ENCODE data around the gene RBM7. TPM values are rescaled to one million over a fixed set of nuclear protein-coding genes. Genes with fewer than 3 reads are reported as not detected.

Gene RBM7
- total RNA-seq, 3 donors from 2014 or later (not counting 1 experiment from before 2014, with no cell fraction given), result 50.4 to 79.7 (median 58.5) TPM

- no peaks in the 10 kb centered on the region for H3K4me1 ChIP-seq (ENCODE audit: control insufficient read depth, insufficient read depth, low read length)
- no peak overlapping the region for H3K4me3 Mint-ChIP-seq
- no peaks in the 10 kb centered on the region for H3K9me3 ChIP-seq (ENCODE audit: control insufficient read depth, insufficient read depth, low read length)
- no peaks in the 10 kb centered on the region for H3K9me3 Mint-ChIP-seq
- H3K27ac ChIP-seq (ENCODE audit: low read length), result no peak overlapping the region
- H3K27me3 ChIP-seq (ENCODE audit: control insufficient read depth, insufficient read depth, low read length), result no peaks in the 10 kb centered on the region
- H3K36me3 Mint-ChIP-seq, result no peaks in the 10 kb centered on the region
- intact Hi-C loops (cut with micrococcal nuclease), result no loop called here
- no peak overlapping the region for H3K4me3 ChIP-seq (ENCODE audit: low read length)
- no peak overlapping the region for H3K27ac Mint-ChIP-seq
- WGBS (ENCODE audit: insufficient coverage), result 73% methylated on average over 1 of the region's 3 CpGs
- no peaks in the 10 kb centered on the region for H3K4me1 Mint-ChIP-seq
- peaks cover 26 to 60% of the 10 kb centered on the region in 2 donors for H3K27me3 Mint-ChIP-seq (ENCODE audit: low read depth in 2 of 2)
- TF ChIP-seq CTCF (IDR thresholded peaks at IDR 0.05), result no peak
- DNase-seq, result no peak
- H3K36me3 ChIP-seq (ENCODE audit: control insufficient read depth, insufficient read depth, low read length), result no peaks in the 10 kb centered on the region
- no peak for ATAC-seq
Observed at GRCh38 chr11:114375052-114375451, 25.4 kb upstream of the RBM7 start.

- H3K27ac Mint-ChIP-seq, result no peak overlapping the region
- Histone ChIP-seq H3K4me3 (ENCODE audit: low read length) (no peak overlapping the region), H3K4me1 (ENCODE audit: control insufficient read depth, insufficient read depth, low read length) (no peaks in the 10 kb centered on the region), H3K36me3 (ENCODE audit: control insufficient read depth, insufficient read depth, low read length) (no peaks in the 10 kb centered on the region), H3K27me3 (ENCODE audit: control insufficient read depth, insufficient read depth, low read length) (no peaks in the 10 kb centered on the region), H3K9me3 (ENCODE audit: control insufficient read depth, insufficient read depth, low read length) (no peaks in the 10 kb centered on the region), H3K27ac (ENCODE audit: low read length) (no peak overlapping the region)
- H3K4me3 Mint-ChIP-seq, result no peak overlapping the region
- peaks cover 18 to 61% of the 10 kb centered on the region in 2 donors for H3K27me3 Mint-ChIP-seq (ENCODE audit: low read depth in 2 of 2)
- no peaks in the 10 kb centered on the region for H3K36me3 Mint-ChIP-seq
- ATAC-seq (no peak), DNase-seq (no peak)
- H3K9me3 Mint-ChIP-seq, result no peaks in the 10 kb centered on the region
- H3K4me1 Mint-ChIP-seq, result no peaks in the 10 kb centered on the region
- no peak for TF ChIP-seq CTCF (IDR thresholded peaks at IDR 0.05)
- intact Hi-C loops (cut with micrococcal nuclease), result no loop called here
- 85% methylated on average over 5 of the region's 7 CpGs for WGBS (ENCODE audit: insufficient coverage)
Observed at GRCh38 chr11:114377612-114378267, 22.7 kb upstream of the RBM7 start.

GRCh38 chr11:114379394-114380069 is 20.9 kb upstream of the RBM7 start:
- TF ChIP-seq CTCF (IDR thresholded peaks at IDR 0.05), result no peak
- Histone ChIP-seq H3K4me1 (ENCODE audit: control insufficient read depth, insufficient read depth, low read length) (no peaks in the 10 kb centered on the region), H3K27me3 (ENCODE audit: control insufficient read depth, insufficient read depth, low read length) (no peaks in the 10 kb centered on the region), H3K27ac (ENCODE audit: low read length) (no peak overlapping the region), H3K9me3 (ENCODE audit: control insufficient read depth, insufficient read depth, low read length) (no peaks in the 10 kb centered on the region), H3K36me3 (ENCODE audit: control insufficient read depth, insufficient read depth, low read length) (no peaks in the 10 kb centered on the region), H3K4me3 (ENCODE audit: low read length) (no peak overlapping the region)
- no peak for DNase-seq
- no peak for ATAC-seq
- WGBS (ENCODE audit: insufficient coverage), result 84% methylated on average over 5 of the region's 5 CpGs
- Mint-ChIP-seq H3K36me3 (peaks cover 6% of the 10 kb centered on the region), H3K9me3 (no peaks in the 10 kb centered on the region), H3K4me3 (no peak overlapping the region), H3K4me1 (no peaks in the 10 kb centered on the region), H3K27me3 (ENCODE audit: low read depth in 2 of 2) (peaks cover 15 to 54% of the 10 kb centered on the region in 2 donors), H3K27ac (no peak overlapping the region)
- intact Hi-C loops (cut with micrococcal nuclease), result no loop called here
